GM19238 (cell line): ENCODE measurements around the gene CNTLN.
"Not testable (repeated sequence)": the region's sequence is repeated elsewhere in the genome, so short reads cannot be mapped to it uniquely, and the experiment has no call there.

Source experiments
- DNase-seq: peaks from one replicate; pipeline ENCODE4 v3.0.0; 2011; ENCODE audit warnings: low spot score; ENCODE audit not compliant: insufficient read length

Gene CNTLN

GRCh38 chr9:17171309-17172094, 36.7 kb downstream of the CNTLN start:
- no peak for DNase-seq

GRCh38 chr9:17177496-17177895, 42.7 kb downstream of the CNTLN start:
- DNase-seq: not testable (repeated sequence)

GRCh38 chr9:17185481-17186029, 50.7 kb downstream of the CNTLN start:
- DNase-seq: no peak

GRCh38 chr9:17191082-17191481, 56.2 kb downstream of the CNTLN start:
- DNase-seq: no peak

GRCh38 chr9:17204611-17205152, 69.8 kb downstream of the CNTLN start:
- DNase-seq: no peak

GRCh38 chr9:17216011-17216410, 81.2 kb downstream of the CNTLN start:
- DNase-seq: no peak

GRCh38 chr9:17216646-17217045, 81.8 kb downstream of the CNTLN start:
- no peak for DNase-seq

- DNase-seq: no peak
These were observed 82.4 kb downstream of the CNTLN start for GRCh38 chr9:17217272-17217671.

- no peak for DNase-seq
These were observed 84.4 kb downstream of the CNTLN start for GRCh38 chr9:17219261-17219660.

- DNase-seq: no peak
These were observed 88.1 kb downstream of the CNTLN start for GRCh38 chr9:17222932-17223331.

GRCh38 chr9:17225407-17225806, 90.6 kb downstream of the CNTLN start:
- no peak for DNase-seq

- DNase-seq: no peak
These were observed 95.2 kb downstream of the CNTLN start for GRCh38 chr9:17229945-17230560.

- no peak for DNase-seq
These were observed 95.8 kb downstream of the CNTLN start for GRCh38 chr9:17230646-17231045.

- DNase-seq: no peak
These were observed 101.3 kb downstream of the CNTLN start for GRCh38 chr9:17236147-17236546.

GRCh38 chr9:17246770-17247169, 111.9 kb downstream of the CNTLN start:
- no peak for DNase-seq

- DNase-seq: no peak
These were observed 116.3 kb downstream of the CNTLN start for GRCh38 chr9:17251100-17251499.

GRCh38 chr9:17268531-17269188, 133.8 kb downstream of the CNTLN start:
- DNase-seq: not testable (repeated sequence)

- no peak for DNase-seq
These were observed 135.0 kb downstream of the CNTLN start for GRCh38 chr9:17269799-17270198.

- no peak for DNase-seq
These were observed 137.7 kb downstream of the CNTLN start for GRCh38 chr9:17272536-17272935.

- DNase-seq: no peak
These were observed 145.6 kb downstream of the CNTLN start for GRCh38 chr9:17280350-17281012.

GRCh38 chr9:17290673-17291072, 155.8 kb downstream of the CNTLN start:
- DNase-seq: not testable (repeated sequence)
